GM21360 (cell line): ENCODE results near the gene RPTOR.
A peak's percentile ranks its signal among the peaks of the same experiment; 100 is the strongest.
"Not testable (repeated sequence)": the region's sequence is repeated elsewhere in the genome, so short reads cannot be mapped to it uniquely, and the experiment has no call there.

ENCODE experiments used
- ATAC-seq: cut with Tn5 transposase; IDR thresholded peaks from one replicate; pipeline ENCODE4 v1.9.1; 2021; ENCODE audit warnings: mild to moderate bottlenecking, moderate library complexity; ENCODE audit not compliant: unreplicated experiment

RPTOR gene, protein sequence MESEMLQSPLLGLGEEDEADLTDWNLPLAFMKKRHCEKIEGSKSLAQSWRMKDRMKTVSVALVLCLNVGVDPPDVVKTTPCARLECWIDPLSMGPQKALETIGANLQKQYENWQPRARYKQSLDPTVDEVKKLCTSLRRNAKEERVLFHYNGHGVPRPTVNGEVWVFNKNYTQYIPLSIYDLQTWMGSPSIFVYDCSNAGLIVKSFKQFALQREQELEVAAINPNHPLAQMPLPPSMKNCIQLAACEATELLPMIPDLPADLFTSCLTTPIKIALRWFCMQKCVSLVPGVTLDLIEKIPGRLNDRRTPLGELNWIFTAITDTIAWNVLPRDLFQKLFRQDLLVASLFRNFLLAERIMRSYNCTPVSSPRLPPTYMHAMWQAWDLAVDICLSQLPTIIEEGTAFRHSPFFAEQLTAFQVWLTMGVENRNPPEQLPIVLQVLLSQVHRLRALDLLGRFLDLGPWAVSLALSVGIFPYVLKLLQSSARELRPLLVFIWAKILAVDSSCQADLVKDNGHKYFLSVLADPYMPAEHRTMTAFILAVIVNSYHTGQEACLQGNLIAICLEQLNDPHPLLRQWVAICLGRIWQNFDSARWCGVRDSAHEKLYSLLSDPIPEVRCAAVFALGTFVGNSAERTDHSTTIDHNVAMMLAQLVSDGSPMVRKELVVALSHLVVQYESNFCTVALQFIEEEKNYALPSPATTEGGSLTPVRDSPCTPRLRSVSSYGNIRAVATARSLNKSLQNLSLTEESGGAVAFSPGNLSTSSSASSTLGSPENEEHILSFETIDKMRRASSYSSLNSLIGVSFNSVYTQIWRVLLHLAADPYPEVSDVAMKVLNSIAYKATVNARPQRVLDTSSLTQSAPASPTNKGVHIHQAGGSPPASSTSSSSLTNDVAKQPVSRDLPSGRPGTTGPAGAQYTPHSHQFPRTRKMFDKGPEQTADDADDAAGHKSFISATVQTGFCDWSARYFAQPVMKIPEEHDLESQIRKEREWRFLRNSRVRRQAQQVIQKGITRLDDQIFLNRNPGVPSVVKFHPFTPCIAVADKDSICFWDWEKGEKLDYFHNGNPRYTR (N-terminal part only)

DNA sequence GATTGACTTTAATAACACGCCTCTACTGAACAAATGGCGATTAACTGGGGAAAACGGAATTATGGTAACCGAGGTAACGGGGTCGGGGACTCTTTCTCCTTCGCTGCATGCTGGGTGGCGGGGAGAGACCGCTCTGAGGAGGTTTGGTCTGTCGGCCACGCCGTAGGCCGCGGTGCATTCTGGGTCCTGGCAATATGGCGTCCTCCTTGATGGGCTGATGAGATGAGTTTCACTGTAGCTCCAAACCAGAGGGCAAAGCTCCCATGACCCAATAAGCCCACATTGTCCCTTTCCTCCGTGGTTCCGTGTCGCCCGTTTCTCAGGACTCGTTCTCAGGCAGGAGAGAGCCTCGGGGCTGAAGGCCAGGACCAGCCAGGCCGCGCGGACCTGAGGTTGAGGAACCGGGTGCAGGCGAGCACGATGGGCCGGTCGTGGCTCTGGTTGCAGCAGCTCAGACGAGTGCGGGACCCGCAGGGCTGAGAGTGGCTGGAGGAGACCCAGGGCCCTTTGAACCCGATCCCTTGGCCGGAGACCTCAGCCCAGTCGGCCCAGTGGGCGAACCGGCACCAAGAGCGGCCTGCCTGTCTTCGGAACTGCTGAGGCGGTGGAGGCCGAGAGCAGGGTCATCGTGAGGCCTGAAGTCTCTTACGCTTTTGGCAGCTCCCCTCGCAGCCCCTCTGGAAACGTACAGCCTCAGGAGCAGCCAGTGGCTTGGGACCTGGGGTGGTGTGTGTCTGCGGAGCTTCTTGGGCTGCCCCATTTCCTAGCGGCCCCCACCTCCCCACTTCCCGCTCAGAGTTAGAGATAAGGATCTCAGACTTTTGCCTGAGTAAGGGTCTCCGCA, at the start of gene RPTOR:
TSS of gene RPTOR (plus strand) at position 184 of the 844 bp plus-strand sequence. CDS start 792 bp downstream, outside the sequence.
- peak; percentile 55 for ATAC-seq

DNA sequence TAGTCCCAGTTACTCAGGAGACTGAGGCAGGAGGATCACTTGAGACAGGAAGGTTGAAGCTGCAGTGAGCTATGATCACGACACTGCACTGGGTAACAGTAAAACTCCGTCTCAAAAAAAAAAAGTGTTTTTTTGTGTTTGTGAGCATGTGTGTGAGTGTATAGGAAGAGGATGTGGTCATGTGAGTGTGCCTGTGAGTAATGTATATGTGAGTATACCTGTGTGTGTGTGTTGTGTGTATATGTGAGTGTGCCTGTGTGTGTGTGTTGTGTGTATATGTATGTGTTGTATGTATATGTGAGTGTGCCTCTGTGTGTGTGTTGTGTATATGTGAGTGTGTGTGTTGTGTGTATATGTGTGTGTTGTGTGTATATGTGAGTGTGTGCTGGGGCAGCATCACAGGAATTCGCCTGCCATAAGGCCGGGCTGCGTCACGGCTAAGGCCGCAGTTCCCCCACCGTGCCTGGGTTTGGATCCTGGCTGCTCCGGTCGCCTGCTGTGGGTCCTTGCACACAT, 46.9 kb upstream of the RPTOR start:
- no peak for ATAC-seq

DNA sequence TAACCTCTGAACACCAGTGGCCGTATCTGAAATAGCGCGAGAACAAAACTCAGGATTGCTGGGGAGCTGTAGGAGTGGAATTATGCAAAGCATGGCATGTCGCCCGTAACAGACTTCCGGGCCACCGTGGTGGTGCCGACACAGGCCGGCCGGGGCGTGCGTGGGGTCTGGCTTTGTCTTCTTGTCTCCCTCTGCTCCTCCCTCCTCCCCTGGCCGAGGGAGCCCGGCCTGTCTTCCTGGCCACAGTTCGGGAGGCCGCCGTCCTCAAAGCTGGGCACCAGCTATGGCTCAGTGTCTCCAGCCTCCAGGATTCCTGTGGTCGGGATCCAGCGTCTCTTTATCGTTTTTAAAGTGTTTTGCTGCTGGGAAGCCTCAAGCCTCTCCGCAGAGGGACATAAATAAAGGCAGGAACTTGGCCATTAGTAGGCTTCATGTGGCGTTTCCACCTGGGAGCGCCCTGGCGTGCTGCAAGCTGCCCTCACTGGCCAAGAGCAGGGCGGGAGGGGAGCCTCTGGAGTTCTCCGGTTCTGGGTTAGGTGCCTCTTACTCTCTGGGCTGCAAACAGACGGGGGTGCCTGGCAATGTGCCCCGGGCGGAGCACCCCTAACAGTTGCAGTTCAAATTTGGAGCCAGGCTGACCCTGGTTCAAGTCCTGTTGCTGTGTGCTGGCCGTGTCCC, 46.3 kb upstream of the RPTOR start:
- no peak for ATAC-seq

DNA sequence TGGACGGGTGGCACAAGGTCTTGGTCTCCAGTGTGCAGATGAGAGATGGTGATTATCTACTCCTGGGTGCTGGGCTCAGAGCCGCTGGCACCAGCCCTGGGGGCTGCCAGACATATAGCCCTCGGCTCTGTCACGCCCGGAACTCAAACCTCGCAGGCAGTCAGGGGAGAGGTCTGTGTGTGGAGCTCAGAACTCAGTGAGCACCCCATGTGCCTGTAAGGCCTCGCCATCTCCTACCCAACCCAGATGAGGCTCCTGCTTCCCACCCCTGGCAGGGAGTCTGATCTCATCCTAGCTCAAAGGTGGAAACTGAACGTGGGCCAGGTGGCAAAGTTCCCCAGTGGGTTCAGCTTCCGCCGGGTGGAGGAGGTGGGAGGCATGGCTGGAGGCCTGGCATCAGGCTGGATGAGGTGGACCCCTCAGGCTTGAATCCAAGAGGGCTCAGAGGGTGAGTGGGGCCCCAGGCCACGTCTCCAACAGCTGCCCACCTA, 45.7 kb upstream of the RPTOR start:
- no peak for ATAC-seq

DNA sequence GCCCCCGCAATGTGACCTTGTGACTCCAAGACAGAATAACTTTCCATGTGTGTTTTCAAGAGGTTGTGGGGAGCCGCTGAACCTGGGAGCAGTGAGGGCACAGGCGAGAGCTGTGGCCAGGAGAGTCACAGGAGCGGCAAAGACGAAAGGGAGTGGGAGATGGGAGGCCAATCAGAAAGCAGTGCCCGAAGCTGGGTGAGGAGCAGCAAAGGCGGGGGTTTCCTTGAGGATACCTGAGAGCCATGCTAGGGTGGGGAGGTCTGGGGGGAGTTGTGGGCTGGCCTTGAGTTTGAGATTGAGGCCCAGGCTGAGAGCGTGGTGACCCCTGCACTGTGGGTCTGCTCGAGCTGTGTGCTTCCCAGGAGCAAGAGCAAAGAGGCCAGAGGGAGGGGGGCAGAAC, 45.1 kb upstream of the RPTOR start:
- no peak for ATAC-seq

DNA sequence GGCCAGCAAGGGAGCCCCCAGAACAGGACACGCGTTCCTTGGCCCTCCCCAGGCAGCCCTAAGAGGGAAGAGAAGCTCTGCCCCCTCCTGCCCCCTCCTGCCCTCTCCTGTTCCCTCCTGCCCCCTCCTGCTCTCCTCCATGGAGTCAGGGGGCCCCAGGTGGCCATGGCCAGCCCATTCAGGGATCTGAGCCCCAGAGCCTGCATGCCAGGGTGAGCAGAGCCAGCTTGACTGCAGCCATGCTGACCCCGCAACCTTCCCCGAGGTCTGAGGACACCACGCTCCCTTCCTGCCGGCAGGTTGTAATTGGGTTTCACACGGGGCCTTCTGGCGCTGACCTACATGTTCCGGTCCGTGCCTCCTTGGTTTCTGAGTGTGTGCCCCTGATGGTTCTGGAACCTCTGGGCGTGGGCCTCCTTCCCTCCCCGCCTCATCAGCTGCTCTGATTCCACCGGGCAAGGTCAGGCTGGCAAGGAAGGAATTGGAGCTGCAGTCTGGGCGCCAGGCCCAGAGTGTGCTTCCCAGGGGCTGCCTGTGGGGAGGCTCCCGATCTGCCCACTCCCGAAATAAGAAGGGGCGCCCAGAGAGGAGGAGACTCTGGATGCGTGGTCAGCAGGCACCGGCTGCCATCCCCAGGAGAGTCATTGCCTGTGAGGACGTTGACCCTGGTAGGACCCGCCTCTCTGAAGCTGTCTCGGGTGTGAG, 44.5 kb upstream of the RPTOR start:
- ATAC-seq: no peak

DNA sequence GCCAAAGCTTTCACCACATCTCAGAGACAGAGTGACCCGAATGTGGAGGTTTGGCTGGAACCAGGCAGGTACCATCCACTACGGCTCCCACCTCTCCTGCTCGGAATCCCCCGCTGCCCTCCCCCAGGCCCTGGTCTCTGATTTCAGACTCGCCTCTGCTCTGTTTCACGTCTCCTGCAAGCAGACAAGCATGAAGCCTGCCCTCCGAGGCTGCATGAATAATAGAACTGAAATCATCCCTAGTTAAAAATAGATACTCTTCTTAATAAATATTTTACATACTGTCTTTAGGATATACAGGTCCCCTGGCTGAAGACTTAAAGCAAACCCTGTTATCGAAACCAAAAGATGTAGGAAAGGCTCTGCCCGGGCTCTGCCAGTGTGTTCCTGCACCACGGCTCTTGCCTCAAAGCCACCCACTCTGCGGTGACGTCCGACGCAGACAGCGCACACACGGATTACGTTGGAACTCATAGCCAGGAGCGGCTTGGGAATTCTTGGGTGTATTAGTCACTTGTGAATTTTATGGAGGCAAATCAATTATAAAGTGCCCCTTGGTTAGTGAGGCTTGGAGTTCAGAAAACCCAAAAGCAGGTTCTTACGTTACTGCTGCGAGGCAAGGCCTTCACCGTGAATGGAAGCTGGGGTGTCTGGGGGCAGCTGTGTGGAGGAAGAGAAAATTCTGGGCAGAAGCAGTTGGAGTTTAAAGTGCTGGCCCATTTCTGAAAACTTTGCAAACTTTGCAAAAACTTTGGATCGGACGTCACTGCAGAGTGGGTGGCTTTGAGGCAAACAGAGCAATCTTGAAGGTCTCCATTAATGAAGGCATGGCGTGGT, 42.7 kb upstream of the RPTOR start:
- ATAC-seq: no peak

DNA sequence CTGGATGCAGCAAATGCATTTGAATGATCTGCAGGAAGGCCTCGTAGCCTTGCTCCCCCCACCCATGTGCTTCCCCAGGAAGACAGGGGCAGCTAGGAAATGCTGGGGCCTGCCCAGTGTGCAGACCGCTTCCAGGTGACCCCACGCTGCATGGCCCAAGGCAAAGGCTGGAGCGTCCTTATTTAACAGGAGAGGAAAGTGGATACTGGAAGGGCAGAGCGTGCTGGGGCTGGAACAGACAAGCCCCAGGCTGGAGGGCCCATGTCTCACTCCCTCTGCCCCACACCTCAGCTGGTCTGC, 42.1 kb upstream of the RPTOR start:
- ATAC-seq: no peak

DNA sequence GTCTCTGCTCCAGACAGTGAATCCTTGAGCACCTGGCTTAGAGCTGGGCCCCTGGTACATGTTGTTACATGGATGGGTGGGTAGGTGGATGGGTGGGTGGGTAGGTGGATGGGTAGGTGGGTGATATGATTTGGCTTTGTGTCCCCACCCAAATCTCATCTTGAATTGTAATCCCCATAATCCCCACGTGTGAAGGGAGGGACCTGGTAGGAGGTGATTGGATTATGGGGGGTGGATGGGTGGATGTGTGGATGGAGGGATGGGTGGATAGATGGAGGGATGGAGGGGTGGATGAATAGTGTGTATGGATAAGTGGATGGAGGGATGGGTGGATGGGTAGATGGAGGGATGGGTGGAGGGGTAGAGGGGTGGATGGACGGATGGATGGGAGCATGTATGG, 41.6 kb upstream of the RPTOR start:
- no peak for ATAC-seq

DNA sequence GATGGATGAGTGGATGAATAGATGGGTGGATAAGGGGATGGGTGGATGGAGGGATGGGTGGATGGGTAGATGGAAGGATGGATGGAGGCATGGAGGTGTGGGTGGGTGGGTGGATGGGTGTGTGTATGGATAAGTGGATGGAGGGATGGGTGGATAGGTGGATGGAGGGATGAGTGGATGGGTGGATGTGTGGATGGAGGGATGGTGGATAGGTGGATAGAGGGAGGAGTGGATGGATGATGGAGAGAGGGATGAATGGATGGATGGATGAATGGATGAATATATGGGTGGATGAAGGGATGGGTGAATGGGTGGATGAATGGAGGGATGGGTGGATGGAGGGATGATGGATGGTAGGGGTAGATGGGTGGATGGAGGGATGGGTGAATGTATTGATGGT, 40.7 kb upstream of the RPTOR start:
- ATAC-seq: no peak

DNA sequence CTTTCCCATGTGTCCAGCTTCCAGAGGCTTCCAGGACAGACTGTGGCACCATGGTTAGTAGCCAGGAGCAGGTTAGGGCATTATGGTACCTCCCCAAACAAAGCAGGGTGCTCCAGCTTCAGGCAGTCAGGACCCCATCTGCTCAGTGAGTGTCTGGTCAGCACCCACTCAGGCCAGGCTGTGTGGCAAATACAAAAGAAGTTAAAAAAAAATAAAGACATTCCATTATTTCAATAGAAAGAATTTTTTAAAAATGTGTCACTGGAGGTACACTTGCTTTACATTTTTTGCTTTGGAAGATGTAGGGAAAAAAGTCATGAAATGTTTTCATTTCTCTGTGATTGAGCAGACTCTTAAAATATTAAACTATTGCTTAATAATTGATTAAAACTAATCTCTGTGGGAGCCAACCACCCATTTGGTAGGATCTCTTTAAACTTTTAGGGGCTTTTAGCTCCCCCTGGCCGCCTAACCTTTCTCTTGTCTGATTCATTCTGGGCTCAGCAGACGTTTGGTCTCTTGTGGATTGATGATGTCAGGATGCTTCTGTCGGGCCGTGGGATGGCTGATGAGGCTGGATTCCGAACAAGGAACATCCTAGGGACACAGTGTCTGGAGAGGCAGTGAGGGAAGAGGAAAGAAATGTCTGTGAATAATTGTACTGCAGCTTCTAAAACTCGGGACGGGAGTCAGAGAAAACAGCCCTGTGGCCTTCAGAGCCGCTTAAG, 39.8 kb upstream of the RPTOR start:
- no peak for ATAC-seq

DNA sequence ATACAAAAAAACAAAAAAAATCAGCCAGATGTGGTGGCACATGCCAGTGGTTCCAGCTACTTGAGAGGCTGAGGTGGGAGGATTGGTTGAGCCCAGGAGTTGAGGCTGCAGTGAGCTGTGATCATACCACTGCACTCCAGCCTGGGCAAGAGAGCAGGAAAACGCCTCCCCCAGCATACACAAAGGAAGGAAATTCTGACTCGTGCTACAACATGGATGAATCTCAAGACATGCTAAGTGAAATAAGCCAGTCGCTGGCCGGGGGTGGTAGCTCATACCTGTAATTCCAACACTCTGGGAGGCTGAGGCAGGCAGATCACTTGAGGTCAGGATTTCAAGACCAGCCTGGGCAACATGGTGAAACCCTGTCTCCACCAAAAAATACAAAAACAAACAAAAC, 37.5 kb upstream of the RPTOR start:
- not testable (repeated sequence) for ATAC-seq

DNA sequence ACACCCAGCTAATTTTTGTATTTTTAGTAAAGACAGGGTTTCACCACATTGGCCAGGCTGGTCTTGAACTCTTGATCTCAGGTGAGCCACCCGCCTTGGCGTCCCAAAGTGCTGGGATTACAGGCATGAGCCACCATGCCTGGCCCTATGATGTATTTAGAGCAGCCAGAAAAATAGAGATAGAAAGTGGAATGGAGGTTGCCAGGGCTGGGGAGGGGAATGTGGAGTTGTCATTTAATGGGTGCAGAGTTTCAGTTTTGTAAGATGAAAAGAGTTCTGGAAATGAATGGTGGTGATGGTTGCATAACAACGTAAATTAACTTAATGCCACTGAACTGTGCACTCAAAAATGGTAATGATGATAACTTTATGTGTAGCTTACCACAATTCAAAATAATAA, 36.7 kb upstream of the RPTOR start:
- no peak for ATAC-seq

DNA sequence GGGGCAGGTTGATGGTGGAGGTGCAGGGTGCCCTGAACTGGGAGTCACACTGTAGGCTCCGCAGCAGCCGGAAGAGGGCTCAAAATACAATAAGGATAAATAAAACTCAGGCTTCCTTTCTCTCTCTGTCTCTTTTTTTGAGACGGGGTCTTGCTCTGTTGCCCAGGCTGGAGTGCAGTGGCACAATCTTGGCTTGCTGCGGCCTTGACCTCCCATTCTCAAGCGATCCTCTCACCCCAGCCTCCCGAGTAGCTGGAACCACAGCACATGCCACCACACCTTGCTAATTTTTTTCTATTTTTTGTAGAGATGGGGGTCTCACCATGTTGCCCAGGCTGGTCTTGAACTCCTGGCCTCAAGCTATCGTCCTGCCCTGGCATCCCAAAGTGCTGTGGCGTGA, 35.3 kb upstream of the RPTOR start:
- ATAC-seq: no peak

DNA sequence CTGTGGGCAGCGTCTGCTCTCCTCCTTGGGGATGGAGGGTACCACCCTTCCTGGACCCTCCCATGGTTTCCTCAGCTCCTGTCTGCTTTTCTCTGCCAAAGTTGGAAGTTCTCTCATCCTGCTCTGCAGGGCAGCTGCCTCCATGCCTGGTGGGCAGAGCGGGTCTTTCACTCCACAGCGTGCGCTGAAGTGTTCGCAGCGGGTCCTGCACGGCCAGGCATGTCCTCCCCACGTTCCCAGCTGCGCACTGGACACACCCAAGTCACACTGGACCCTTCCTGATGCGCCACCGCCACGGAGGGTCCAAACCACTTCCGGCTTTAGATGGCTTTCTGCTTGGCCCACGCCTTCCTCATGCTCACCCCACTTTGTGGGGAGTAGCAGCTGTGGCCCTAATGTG, 34.5 kb upstream of the RPTOR start:
- ATAC-seq: no peak

DNA sequence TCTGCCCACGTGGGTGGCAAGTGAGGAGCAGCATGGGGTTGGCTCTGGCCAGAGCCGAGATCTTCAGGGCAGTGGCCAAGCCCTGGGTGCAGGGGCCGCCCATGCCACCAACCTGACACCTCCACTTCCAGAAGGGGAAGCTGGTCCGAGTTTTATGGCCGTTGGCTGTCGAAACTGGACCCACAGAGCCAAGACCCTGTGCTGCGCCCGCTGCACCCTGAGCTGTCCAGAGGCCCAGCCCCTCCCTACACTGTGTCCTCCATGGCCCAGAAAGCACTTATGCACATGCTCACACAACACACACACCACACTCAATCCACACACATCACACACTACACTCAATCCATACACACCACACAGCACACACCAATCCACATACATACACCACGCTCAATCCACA, 33.9 kb upstream of the RPTOR start:
- ATAC-seq: no peak

DNA sequence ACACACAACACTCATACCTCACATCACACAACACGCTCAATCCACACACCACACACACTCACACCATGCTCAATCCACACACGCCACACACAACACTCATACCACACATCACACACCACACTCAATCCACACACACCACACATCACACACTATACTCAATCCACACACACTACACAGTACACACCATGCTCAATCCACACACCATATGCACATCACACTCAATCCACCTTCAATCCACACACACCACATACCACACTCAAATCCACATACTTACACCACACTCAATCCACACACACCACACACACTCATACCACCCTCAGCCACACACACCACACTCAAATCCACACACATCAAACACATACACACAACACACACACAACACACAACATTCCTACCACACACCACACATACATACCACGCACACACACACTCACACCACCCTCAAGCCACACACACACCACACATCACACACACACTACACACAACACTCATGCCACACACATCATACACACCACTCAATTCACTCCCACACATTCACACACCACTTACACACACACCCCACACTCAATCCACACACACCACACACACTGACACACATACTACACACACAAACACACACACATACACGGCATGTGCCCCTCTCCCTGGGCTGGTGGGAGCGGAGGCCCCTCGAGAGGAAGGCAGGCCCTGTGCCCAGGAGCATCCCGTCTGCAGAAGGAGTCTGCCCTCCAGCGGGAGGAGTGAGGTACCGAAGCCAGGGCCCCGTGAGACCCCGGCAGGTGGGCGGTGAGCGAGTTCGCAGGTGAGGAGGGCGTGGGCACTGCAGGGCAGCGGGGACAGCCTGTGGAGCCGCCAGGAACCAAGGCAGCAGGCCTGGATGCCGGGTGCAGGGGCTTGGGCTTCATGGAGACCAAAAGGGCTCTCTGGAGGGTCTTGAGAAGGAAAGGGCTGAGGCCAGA, 33.1 kb upstream of the RPTOR start:
- ATAC-seq: no peak
